ENCODE results near the gene CWC25. TPM values are rescaled to one million over a fixed set of nuclear protein-coding genes. Genes with fewer than 3 reads are reported as not detected.

The CWC25 gene
- total and polyA plus RNA-seq, 12 donors, result 7.7 to 22.6 (median 9.1) TPM

GRCh38 chr17:38869526-38870258 is 44.6 kb upstream of the CWC25 start, which contains the start of gene LASP1:
Gene LASP1, plus strand, starts transcription at chr17:38870058. Its CDS starts 132 bp downstream, at chr17:38870190.
- Histone ChIP-seq H3K36me3 (peaks cover 0 to 19% (median 0%) of the 10 kb centered on the region in 9 donors), H3K4me3 (peak within 1 kb of the TSS; percentile 75 to 99 (median 94)), H3K27ac (peak within 1 kb of the TSS; percentile 85 to 99 (median 95)), H3K4me1 (peaks cover 21 to 57% (median 49%) of the 10 kb centered on the region in 9 donors), H3K9me3 (no peaks in the 10 kb centered on the region), H3K27me3 (no peaks in the 10 kb centered on the region)
- WGBS, 2 donors, result 0 to 1% methylated on average over 59 to 73 of the region's 73 CpGs
- ATAC-seq (peak; percentile 83 to 91 (median 87)), DNase-seq (peak; percentile 90)
- TF ChIP-seq, protein P1, sequence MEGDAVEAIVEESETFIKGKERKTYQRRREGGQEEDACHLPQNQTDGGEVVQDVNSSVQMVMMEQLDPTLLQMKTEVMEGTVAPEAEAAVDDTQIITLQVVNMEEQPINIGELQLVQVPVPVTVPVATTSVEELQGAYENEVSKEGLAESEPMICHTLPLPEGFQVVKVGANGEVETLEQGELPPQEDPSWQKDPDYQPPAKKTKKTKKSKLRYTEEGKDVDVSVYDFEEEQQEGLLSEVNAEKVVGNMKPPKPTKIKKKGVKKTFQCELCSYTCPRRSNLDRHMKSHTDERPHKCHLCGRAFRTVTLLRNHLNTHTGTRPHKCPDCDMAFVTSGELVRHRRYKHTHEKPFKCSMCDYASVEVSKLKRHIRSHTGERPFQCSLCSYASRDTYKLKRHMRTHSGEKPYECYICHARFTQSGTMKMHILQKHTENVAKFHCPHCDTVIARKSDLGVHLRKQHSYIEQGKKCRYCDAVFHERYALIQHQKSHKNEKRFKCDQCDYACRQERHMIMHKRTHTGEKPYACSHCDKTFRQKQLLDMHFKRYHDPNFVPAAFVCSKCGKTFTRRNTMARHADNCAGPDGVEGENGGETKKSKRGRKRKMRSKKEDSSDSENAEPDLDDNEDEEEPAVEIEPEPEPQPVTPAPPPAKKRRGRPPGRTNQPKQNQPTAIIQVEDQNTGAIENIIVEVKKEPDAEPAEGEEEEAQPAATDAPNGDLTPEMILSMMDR (IDR thresholded peaks at IDR 0.05), result no peak
- intact Hi-C loops (cut with DNase I), result loop anchor here in 7 of 10 donors (2.0 to 10.0 kb wide), 9 partner anchors 38 to 285 kb away; partner anchors contain the start of genes FBXO47 (in 3 of the 7) and PLXDC1 (in 3 of the 7)

GRCh38 chr17:38868817-38869525 is 43.9 kb upstream of the CWC25 start:
- DNase-seq, result peak; percentile 85 to 92
- Histone ChIP-seq H3K27ac (peak overlapping the region; percentile 85 to 99 (median 95)), H3K27me3 (no peaks in the 10 kb centered on the region), H3K9me3 (no peaks in the 10 kb centered on the region), H3K4me1 (peaks cover 14 to 50% (median 41%) of the 10 kb centered on the region in 9 donors), H3K36me3 (peaks cover 0 to 16% (median 0%) of the 10 kb centered on the region in 9 donors), H3K4me3 (peak overlapping the region; percentile 75 to 99 (median 94))
- intact Hi-C loops (cut with DNase I), result loop anchor here in 2 of 10 donors (2.0 to 5.0 kb wide), 2 partner anchors 53 to 98 kb away; partner anchors contain the start of gene FBXO47 (in 1 of the 2)
- ATAC-seq, result peak; percentile 72 to 87 (median 80)
- WGBS, 2 donors, result 1 to 2% methylated on average over 26 of the region's 26 CpGs
- TF ChIP-seq, protein P1 (IDR thresholded peaks at IDR 0.05), result peak in 4 of 9 donors; percentile 7 to 53 (median 47)

GRCh38 chr17:38867968-38868816 is 43.1 kb upstream of the CWC25 start:
- Histone ChIP-seq H3K36me3 (peaks cover 0 to 10% (median 0%) of the 10 kb centered on the region in 9 donors), H3K4me1 (peaks cover 9 to 42% (median 34%) of the 10 kb centered on the region in 9 donors), H3K27ac (peak overlapping the region; percentile 85 to 99 (median 95)), H3K9me3 (no peaks in the 10 kb centered on the region), H3K4me3 (peak overlapping the region; percentile 75 to 99 (median 94)), H3K27me3 (no peaks in the 10 kb centered on the region)
- peak in 6 of 8 donors; percentile 1 to 27 (median 5) for ATAC-seq
- peak; percentile 67 to 72 for DNase-seq
- intact Hi-C loops (cut with DNase I), result loop anchor here in 2 of 10 donors (2.0 to 5.0 kb wide), 2 partner anchors 54 to 99 kb away; partner anchors contain the start of gene FBXO47 (in 1 of the 2)
- TF ChIP-seq, protein P1 (IDR thresholded peaks at IDR 0.05), result no peak
- 15 to 20% methylated on average over 25 of the region's 25 CpGs for WGBS, 2 donors

Data from heart right ventricle (tissue), 16 donors.